Neural progenitor cell (in vitro differentiated cells): Measurements from ENCODE around the gene BPIFB6.

Experiments used
- CTCF ChIP-seq: fragments of 200-600 bp; sonication (generic); IDR thresholded peaks from 2 replicates; pipeline ENCODE4 v1.5.1; 2017; ENCODE audit warnings: antibody characterized with exemption, mild to moderate bottlenecking
- EZH2phosphoT487 ChIP-seq: fragments of 200-600 bp; sonication (generic); IDR thresholded peaks from 2 replicates; pipeline ENCODE4 v1.6.1; 2017; ENCODE audit warnings: antibody characterized with exemption

DNA sequence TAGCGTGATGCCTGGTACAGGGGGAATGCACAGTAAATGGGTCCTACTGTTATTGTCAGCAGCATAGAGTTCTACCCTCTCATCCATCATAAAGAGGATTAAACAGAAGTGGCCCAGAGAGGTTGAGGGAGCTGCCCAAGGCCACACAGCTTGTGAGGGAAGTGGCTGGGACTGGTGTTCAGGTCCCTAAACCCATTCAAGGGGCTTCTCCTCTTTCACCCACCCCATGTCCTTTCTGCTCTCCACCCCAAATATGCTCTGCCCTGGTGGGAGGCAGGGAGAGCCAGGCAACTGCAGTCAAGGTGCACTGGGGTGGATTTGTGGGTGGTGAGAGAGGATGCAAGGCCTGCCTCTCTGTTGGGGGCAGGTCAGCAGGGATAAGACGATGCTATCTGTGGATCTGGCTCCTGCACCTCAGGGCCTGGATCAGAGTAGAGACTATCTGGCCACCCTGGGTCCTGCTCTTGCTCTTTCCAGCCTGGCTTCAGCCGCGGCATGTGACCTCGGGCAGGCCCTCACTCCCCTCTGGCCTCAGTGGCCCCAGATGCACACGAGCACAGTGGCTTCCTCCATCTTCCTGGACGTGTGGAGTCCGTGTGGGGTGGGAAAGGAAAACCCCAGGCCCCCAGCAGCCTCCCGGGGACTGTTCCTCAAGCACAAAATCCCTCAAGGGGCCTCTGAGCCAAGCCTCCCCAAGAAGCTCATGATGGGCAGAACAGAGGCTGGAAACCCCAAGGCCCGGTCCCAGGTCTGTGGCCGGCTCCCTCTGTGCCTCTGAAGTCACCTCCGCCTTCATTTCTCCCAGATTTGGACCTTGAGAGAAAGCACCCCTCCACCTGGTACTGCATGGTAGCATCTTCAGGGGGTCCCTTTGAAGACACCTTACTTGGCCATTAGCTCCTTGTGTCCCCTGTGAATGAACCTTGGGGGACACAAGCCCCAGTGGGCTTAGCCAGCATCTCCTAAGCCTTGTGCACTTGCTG is 3.4 kb upstream of the BPIFB6 start:
- no peak for TF ChIP-seq CTCF
- TF ChIP-seq EZH2phosphoT487, result no peak
